PC-9 (cell line): ENCODE results near the gene TSPAN3. TPM values are rescaled to one million over a fixed set of nuclear protein-coding genes. Genes with fewer than 3 reads are reported as not detected.

ENCODE experiments used
- Bru-seq: library from RNA; stranded (reverse); fragments of 400-500 nt; gene quantifications from one replicate; lab custom pipeline; 2021; lab: Mats Ljungman, UMichigan
- BruChase-seq, 2 experiments: library from RNA; stranded (reverse); fragments of 400-500 nt; gene quantifications; one replicate each; lab custom pipeline; 2021; lab: Mats Ljungman, UMichigan
- BruUV-seq: library from RNA; stranded (reverse); fragments of 400-500 nt; replicated peaks from 2 replicates; lab custom pipeline; 2021; lab: Mats Ljungman, UMichigan
- CTCF ChIA-PET: fragments of 300-600 bp; sonication (Branson Sonifier 250); formaldehyde crosslinking; loops from one replicate; lab custom pipeline; 2022; ENCODE audit warnings: antibody characterized with exemption; lab: Charles Lee
- POLR2A ChIA-PET: fragments of 300-600 bp; sonication (Branson Sonifier 250); formaldehyde crosslinking; loops from one replicate; lab custom pipeline; 2022; ENCODE audit warnings: antibody characterized with exemption; ENCODE audit not compliant: unreplicated experiment; lab: Charles Lee
- DNase-seq, 2 experiments: peaks; one replicate each; pipeline versions ENCODE4 v3.0.0 to v3.0.0-alpha.2; 2015 to 2022; ENCODE audit warnings: mixed read lengths in 1 of 2
- H2AFZ ChIP-seq: fragments of 200-600 bp; sonication (generic); 2 replicates; pipeline ENCODE4 v1.8.1; 2017; ENCODE audit warnings: antibody characterized with exemption
- H3F3A ChIP-seq: fragments of 200-600 bp; sonication (generic); 2 replicates; pipeline ENCODE4 v1.8.1; 2017; ENCODE audit warnings: antibody characterized with exemption, mild to moderate bottlenecking, low read depth; ENCODE audit not compliant: insufficient read depth
- H3K27ac ChIP-seq: fragments of 200-600 bp; sonication (generic); 2 replicates; pipeline ENCODE4 v1.6.1; 2016; ENCODE audit warnings: mixed run types
- H3K27me3 ChIP-seq: fragments of 200-600 bp; sonication (generic); 2 replicates; pipeline ENCODE4 v1.6.1; 2016; ENCODE audit warnings: low read depth, mixed run types; ENCODE audit not compliant: insufficient read depth
- H3K36me3 ChIP-seq: fragments of 200-600 bp; sonication (generic); 2 replicates; pipeline ENCODE4 v1.6.1; 2016; ENCODE audit warnings: low read depth, mixed run types
- H3K4me1 ChIP-seq: fragments of 200-600 bp; sonication (generic); replicated peaks from 2 replicates; pipeline ENCODE4 v1.6.1; 2016; ENCODE audit warnings: mixed run types; ENCODE audit not compliant: insufficient read depth
- H3K4me2 ChIP-seq: fragments of 200-600 bp; sonication (generic); 2 replicates; pipeline ENCODE4 v1.6.1; 2017; ENCODE audit warnings: mixed run types
- H3K4me3 ChIP-seq: fragments of 200-600 bp; sonication (generic); 2 replicates; pipeline ENCODE4 v1.6.1; 2016; ENCODE audit warnings: mixed run types
- H3K79me2 ChIP-seq: fragments of 200-600 bp; sonication (generic); 2 replicates; pipeline ENCODE4 v1.6.1; 2017; ENCODE audit warnings: low read depth, mixed run types
- H3K9me2 ChIP-seq: fragments of 200-600 bp; sonication (generic); 2 replicates; pipeline ENCODE4 v1.8.1; 2017; ENCODE audit warnings: mild to moderate bottlenecking; ENCODE audit not compliant: insufficient read depth
- H3K9me3 ChIP-seq: fragments of 200-600 bp; sonication (generic); 2 replicates; pipeline ENCODE4 v1.8.1; 2016; ENCODE audit warnings: low read depth; ENCODE audit not compliant: insufficient read depth
- H4K20me1 ChIP-seq: fragments of 200-600 bp; sonication (generic); 2 replicates; pipeline ENCODE4 v1.8.1; 2017; ENCODE audit not compliant: insufficient read depth
- CTCF ChIP-seq: fragments of 200-600 bp; sonication (generic); conservative IDR thresholded peaks from 2 replicates; pipeline ENCODE4 v1.6.1; 2017; ENCODE audit warnings: mixed run types, antibody characterized with exemption, mild to moderate bottlenecking, moderate library complexity
- EZH2 ChIP-seq: fragments of 200-600 bp; sonication (generic); IDR thresholded peaks from 2 replicates; pipeline ENCODE4 v1.8.0; 2017; ENCODE audit warnings: antibody characterized with exemption, low read depth
- intact Hi-C: fragments of 100-400 bp; cut with micrococcal nuclease; formaldehyde crosslinking; loops from one replicate; pipeline ENCODE4 v1.10.0; 2022; ENCODE audit not compliant: unreplicated experiment
- long read RNA-seq: library from polyadenylated mRNA; stranded (forward); transcript quantifications from one replicate; pipeline ENCODE4 v2.0.0, GENCODE V29; 2022
- total RNA-seq: library from RNA; stranded (reverse); gene quantifications from 2 replicates; pipeline ENCODE4 v1.2.3, GENCODE V29; 2021

Gene TSPAN3
- 133 and 151 TPM in 2 replicates for total RNA-seq
- percentile 84 among the genes with signal in this experiment for Bru-seq, nascent RNA
- BruChase-seq, experiment 1, labeled RNA remaining after a 2-hour chase: percentile 90 among the genes with signal in this experiment
- BruChase-seq, experiment 2, labeled RNA remaining after a 6-hour chase: percentile 90 among the genes with signal in this experiment
- long read RNA-seq, full-length matches to known transcripts: 379 of 394 reads
- long read RNA-seq, partial matches to known transcripts: 10 of 394 reads
- long read RNA-seq, other reads (novel, unspliced or antisense): 5 of 394 reads

GRCh38 chr15:77070495-77071304 lies at the start of gene TSPAN3:
Gene TSPAN3, minus strand, starts transcription at chr15:77071109. Its CDS starts 155 bp downstream, at chr15:77070954.
- peak within 1 kb of the TSS; percentile 92 for H3K4me2 ChIP-seq
- peaks cover 45% of the 10 kb centered on the region for H3K4me1 ChIP-seq
- no peaks in the 10 kb centered on the region for H3K9me3 ChIP-seq
- no peaks in the 10 kb centered on the region for H3K27me3 ChIP-seq
- ChIA-PET CTCF (no interaction called here), POLR2A (interaction anchor here (0.6 to 0.8 kb wide), 6 partner anchors 9 to 1086 kb away, joined by 3 to 6 read pairs (median 4); no protein-coding TSS in a partner anchor)
- TF ChIP-seq CTCF (no peak), EZH2 (no peak)
- H3K36me3 ChIP-seq: no peaks in the 10 kb centered on the region
- peak within 1 kb of the TSS; percentile 82 for H2AFZ ChIP-seq
- no TSS peak for BruUV-seq
- peak; percentile 69 to 92 for DNase-seq
- H3K9me2 ChIP-seq: no peaks in the 10 kb centered on the region
- no peak within 1 kb of the TSS for H3K27ac ChIP-seq
- H3F3A ChIP-seq: peaks cover 28% of the 10 kb centered on the region
- intact Hi-C loops: no loop called here
- peak within 1 kb of the TSS; percentile 88 for H3K4me3 ChIP-seq
- H3K79me2 ChIP-seq: peaks cover 43% of the 10 kb centered on the region
- no peaks in the 10 kb centered on the region for H4K20me1 ChIP-seq

- ChIA-PET POLR2A (no interaction called here), CTCF (interaction anchor here (0.5 to 1.9 kb wide), 2 partner anchors 376 to 415 kb away, joined by 5 to 6 read pairs; no protein-coding TSS in a partner anchor)
- Histone ChIP-seq H3F3A (no peaks in the 10 kb centered on the region), H3K4me1 (no peaks in the 10 kb centered on the region), H3K36me3 (no peaks in the 10 kb centered on the region), H2AFZ (no peak overlapping the region), H3K79me2 (no peaks in the 10 kb centered on the region), H3K27me3 (no peaks in the 10 kb centered on the region), H3K9me3 (no peaks in the 10 kb centered on the region), H4K20me1 (no peaks in the 10 kb centered on the region; the same call in 1 of the 2 replicates), H3K4me2 (no peak overlapping the region), H3K27ac (no peak overlapping the region), H3K9me2 (no peaks in the 10 kb centered on the region), H3K4me3 (no peak overlapping the region)
- TF ChIP-seq EZH2: no peak
- TF ChIP-seq CTCF: no peak
- intact Hi-C loops: no loop called here
- no TSS peak for BruUV-seq
- no peak for DNase-seq
Measured at GRCh38 chr15:77120576-77120975, 49.7 kb upstream of the TSPAN3 start.

DNA sequence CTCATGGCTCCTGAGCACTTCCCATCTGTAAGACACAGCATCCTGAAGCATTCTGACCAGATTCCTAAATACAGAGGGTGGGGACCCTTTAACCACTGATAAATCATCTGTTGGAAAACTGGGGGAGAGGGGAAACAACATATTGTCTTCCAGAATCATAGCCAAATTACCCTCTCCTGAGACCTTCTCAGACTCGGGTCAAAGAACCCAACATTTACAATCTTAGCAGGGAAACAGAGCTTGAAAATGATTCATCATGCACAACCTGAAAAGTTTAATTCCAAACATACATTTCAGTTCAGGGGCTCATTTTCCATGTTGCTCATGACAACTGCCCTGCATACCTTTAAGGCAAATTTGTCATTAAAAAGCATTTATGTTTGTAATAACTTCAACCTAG lies 48.5 kb upstream of the TSPAN3 start:
- ChIA-PET POLR2A (no interaction called here), CTCF (interaction anchor here (0.5 to 2.2 kb wide), 3 partner anchors 327 to 424 kb away, joined by 4 to 10 read pairs (median 6); no protein-coding TSS in a partner anchor)
- no peak overlapping the region for H3K4me2 ChIP-seq

More for the DNA sequence above, 48.5 kb upstream of the TSPAN3 start:
- H3K79me2 ChIP-seq: no peaks in the 10 kb centered on the region
- H3K4me3 ChIP-seq: no peak overlapping the region
- BruUV-seq: no TSS peak
- no peaks in the 10 kb centered on the region for H3K4me1 ChIP-seq
- TF ChIP-seq CTCF (no peak), EZH2 (no peak)
- DNase-seq: no peak
- no peak overlapping the region for H3K27ac ChIP-seq
- no peak overlapping the region for H2AFZ ChIP-seq
- H3K27me3 ChIP-seq: no peaks in the 10 kb centered on the region
- H3F3A ChIP-seq: no peaks in the 10 kb centered on the region
- H3K9me3 ChIP-seq: no peaks in the 10 kb centered on the region
- no peaks in the 10 kb centered on the region; the same call in 1 of the 2 replicates for H4K20me1 ChIP-seq
- no peaks in the 10 kb centered on the region for H3K9me2 ChIP-seq
- intact Hi-C loops: loop anchor here (1.0 kb wide), 3 partner anchors 378 to 514 kb away; no protein-coding TSS in a partner anchor
- H3K36me3 ChIP-seq: no peaks in the 10 kb centered on the region
